COLO668 (cell line): ENCODE data around the gene CHCHD1.
"Not testable (repeated sequence)": the region's sequence is repeated elsewhere in the genome, so short reads cannot be mapped to it uniquely, and the experiment has no call there.

Source experiments
- DNase-seq: peaks from one replicate; lab custom pipeline; 2025; ENCODE audit not compliant: unreplicated experiment; lab: John Stamatoyannopoulos, UW

CHCHD1 gene

DNA sequence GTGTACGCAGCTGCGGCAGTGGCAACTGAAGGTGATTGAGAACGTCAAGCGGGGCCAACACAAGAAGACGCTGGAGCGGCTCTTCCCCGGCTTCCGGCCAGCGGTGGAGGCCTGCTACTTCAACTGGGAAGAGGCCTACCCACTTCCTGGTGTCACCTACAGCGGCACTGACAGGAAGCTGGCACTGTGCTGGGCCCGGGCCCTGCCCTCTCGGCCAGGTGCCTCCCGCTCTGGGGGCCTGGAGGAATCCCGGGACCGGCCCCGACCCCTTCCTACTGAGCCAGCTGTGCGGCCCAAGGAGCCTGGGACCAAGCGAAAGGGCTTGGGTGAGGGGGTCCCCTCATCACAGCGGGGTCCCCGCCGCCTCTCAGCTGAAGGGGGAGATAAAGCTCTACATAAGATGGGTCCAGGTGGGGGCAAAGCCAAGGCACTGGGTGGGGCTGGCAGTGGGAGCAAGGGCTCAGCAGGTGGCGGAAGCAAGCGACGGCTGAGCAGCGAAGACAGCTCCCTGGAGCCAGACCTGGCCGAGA is 10.1 kb downstream of the CHCHD1 start:
- DNase-seq = no peak

DNA sequence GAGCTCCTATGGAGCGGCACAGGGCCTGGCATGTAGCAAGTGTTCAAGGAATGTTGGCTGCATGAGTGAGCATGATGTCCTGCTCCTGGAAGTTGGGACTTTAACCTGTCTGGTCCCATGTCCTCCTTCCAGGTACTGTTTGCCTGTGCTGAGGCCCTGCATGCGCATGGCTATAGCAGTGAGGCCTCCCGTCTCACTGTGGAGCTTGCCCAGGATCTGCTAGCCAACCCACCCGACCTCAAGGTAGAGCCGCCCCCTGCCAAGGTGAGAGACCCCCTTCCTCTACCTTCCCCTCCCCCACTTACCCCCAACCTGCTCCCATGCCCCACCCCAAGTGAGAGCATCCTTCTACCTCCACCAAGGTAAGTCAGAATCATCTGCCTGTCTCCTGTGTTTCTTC is 11.6 kb downstream of the CHCHD1 start:
- DNase-seq = no peak

DNA sequence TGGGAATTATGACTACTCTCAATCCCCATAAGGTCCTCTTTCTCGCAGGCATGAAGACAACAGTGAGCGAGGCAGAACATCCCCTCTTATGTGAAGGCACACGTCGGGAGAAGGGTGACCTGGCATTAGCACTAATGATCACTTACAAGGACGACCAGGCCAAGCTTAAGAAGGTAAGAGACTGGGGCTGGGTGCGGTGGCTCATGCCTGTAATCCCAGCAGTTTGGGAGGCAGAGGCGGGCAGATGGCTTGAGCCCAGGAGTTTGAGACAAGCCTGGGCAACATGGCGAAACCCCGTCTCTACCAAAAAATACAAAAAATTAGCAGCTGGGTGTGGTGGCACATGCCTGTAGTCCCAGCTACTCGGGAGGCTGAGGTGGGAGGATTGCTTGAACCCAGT is 13.6 kb downstream of the CHCHD1 start:
- DNase-seq = not testable (repeated sequence)

DNA sequence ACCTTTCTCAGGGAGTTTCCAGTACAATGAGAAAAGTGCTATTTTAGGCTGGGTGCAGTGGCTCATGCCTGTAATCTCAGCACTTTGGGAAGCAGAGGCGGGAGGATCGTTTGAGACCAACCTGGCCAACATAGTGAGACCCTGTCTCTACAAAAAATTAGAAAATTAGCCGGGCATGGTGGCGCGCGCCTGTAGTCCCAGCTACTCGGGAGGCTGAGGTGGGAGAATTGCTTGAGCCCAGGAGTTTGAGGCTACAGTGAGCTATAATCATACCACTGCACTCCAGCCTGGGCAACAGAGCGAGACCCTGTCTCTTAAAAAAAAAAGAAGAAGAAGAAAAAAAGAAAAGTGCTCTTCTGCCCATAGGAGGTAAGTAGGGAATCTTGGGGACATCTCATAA is 14.2 kb downstream of the CHCHD1 start:
- not testable (repeated sequence) for DNase-seq

DNA sequence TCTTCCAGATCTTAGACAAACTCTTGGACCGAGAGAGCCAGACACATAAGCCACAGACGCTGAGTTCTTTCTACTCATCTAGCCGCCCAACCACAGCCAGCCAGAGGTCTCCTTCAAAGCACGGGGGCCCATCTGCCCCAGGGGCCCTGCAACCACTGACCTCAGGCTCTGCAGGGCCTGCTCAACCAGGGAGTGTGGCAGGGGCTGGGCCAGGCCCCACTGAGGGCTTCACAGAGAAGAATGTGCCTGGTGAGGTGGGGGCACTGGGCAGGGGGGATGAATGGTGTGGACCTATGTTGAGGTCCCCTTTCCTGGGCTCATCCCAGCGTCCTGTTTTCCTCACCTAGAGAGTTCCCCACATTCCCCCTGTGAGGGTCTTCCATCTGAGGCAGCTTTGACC is 14.9 kb downstream of the CHCHD1 start:
- DNase-seq = no peak

DNA sequence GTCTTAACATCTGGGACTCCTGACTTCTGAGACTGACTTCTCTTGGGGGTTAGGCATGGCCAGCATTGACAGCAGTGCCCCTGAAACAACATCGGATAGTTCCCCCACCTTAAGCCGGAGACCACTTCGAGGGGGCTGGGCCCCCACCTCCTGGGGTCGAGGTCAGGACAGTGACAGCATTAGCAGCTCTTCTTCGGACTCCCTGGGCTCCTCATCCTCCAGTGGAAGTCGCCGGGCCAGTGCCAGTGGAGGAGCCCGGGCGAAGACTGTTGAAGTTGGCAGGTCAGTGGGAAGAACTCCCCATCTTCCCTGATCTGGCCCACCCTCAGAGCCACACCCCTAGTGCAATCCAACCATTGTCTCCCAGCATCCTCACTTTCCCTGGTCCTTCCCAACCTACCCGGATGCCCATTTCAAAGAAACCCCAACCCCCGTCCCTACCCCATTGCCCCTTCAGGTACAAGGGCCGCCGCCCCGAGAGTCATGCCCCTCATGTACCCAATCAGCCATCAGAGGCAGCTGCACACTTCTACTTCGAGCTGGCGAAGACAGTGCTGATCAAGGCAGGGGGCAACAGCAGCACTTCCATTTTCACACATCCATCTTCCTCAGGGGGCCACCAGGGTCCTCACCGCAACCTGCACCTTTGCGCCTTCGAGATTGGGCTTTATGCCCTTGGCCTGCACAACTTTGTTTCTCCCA is 15.6 kb downstream of the CHCHD1 start:
- DNase-seq = no peak

DNA sequence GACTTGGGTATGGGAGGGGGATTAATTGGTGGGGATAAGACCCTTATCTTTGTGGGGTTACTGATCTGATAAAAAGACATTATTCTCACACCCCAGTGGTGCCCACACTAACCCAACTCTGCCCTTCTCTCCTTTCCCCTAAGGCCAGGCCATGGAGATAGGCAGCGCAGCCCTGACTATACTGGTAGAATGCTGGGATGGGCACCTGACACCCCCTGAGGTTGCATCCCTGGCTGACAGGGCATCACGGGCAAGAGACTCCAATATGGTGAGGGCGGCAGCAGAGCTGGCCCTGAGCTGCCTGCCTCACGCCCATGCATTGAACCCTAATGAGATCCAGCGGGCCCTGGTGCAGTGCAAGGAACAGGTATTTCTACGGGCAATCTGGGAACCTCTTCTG is 16.2 kb downstream of the CHCHD1 start:
- no peak for DNase-seq

DNA sequence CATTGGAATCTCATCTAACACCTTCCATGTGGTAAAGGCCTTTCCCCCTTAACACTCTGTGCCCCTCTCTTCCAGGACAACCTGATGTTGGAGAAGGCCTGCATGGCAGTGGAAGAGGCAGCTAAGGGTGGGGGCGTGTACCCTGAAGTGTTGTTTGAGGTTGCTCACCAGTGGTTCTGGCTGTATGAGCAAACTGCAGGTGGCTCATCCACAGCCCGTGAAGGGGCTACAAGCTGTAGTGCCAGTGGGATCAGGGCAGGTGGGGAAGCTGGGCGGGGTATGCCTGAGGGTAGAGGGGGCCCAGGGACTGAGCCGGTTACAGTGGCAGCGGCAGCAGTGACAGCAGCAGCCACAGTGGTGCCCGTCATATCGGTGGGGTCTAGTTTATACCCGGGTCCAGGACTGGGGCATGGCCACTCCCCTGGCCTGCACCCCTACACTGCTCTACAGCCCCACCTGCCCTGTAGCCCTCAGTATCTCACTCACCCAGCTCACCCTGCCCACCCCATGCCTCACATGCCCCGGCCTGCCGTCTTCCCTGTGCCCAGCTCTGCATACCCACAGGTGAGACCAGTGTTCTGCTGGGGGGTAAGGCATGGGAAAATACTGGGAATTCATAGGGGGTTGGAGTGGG is 17.2 kb downstream of the CHCHD1 start:
- DNase-seq = no peak

DNA sequence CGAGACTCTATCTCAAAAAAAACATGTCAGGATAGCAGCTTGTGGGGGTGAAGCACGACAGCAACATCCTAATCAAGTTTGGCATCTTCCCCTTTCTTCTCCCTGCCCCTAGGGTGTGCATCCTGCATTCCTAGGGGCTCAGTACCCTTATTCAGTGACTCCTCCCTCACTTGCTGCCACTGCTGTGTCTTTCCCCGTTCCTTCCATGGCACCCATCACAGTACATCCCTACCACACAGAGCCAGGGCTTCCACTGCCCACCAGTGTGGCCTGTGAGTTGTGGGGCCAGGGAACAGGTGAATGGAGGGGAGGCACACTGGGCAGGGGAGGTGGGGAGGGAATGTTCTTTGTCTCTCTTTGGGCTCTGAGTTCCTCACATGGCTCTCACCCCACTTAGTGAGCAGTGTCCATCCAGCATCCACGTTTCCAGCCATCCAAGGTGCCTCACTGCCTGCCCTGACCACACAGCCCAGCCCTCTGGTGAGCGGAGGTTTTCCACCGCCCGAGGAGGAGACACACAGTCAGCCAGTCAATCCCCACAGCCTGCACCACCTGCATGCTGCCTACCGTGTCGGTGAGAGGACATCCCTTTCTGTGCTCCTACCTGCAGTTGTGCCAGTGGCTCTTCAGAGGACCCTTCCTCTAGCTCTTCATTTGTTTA is 18.2 kb downstream of the CHCHD1 start:
- no peak for DNase-seq

DNA sequence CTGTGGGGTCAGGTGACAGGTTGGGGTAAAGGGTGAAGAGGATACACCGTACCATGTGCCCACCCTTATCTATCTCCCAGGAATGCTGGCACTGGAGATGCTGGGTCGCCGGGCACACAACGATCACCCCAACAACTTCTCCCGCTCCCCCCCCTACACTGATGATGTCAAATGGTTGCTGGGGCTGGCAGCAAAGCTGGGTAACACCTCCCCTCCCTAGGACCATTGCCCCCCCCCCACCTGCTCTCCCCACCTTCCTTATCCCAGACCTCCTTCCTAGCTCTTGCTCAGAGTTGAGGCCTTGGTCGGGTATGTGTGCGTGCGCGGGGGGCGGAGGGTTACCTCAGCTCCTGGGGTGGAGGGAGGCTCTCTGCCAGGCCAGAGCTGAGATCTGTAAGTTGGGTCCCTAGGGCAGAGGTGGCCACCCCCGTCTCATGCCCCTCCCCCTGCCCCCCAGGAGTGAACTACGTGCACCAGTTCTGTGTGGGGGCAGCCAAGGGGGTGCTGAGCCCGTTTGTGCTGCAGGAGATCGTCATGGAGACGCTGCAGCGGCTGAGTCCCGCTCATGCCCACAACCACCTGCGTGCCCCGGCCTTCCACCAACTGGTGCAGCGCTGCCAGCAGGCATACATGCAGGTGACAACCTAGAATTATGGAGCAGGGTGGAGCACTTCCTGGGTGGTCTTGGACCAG is 18.9 kb downstream of the CHCHD1 start:
- DNase-seq = no peak

DNA sequence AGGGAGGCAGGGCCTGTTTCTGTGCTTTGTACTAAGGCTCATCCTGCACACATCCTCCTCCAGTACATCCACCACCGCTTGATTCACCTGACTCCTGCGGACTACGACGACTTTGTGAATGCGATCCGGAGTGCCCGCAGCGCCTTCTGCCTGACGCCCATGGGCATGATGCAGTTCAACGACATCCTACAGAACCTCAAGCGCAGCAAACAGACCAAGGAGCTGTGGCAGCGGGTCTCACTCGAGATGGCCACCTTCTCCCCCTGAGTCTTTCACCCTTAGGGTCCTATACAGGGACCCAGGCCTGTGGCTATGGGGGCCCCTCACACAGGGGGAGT is 19.4 kb downstream of the CHCHD1 start:
- DNase-seq = no peak

DNA sequence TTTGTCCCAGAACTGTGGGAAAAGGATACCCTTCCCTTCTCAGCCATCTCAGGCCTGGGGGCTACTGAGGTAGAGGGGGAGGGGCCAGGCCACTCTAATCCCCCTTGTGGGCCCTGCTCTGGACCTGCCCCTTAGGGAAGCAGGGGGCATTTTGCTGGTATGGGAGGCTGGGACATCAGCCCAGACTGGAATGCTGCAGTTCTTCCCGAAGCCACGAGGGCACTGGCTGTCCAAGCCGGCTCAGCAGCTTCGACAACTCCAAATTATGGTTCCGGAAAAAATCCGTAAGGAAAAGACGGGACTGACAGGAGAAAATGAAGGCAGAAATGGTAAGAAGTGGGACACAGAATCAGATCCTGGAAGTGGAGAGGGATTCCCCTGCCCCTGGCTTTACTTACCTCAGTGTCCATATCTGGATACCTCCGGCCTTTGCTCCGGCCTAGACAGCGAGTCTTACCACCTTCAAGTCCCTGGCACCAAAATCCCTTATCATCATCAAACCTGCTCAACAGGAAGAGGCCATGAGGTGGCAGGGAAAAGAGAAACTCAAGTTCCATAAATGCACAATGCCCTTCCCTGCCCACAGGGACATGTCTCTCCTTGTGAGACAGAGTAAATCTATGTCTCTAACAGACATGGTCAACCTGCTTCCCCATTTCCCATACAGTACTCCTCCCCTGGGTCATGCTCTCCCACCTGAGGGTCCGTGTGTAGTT is 20.6 kb downstream of the CHCHD1 start:
- no peak for DNase-seq

DNA sequence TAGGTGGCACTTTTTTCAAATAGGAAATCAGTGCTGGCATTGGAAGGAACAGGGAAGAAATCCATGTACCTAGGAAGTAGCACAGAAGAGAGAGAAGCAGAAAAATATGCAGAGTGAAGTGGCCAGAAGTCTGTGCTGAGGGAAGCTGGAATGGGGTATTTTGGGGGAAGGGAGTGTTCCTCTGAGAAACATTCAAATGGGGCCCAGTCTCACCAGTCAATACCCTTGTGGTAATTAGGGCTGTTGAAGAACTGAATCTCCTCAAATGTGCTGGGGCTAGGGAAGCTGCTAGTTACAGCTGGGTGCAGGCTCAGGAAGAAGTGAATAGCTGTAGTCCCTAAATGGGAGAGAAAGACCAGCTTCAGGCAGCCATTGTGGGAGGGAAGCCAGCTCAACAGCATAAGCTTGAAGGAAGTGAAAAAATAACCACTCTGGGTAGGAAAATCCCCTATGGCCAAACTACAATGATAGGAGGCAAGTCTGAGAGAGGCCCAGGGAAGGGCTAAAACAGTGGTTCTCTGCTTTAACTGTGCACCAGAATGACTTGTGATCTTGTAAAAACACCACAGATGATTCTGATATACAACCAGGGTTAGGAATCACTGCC is 21.9 kb downstream of the CHCHD1 start:
- DNase-seq = no peak

DNA sequence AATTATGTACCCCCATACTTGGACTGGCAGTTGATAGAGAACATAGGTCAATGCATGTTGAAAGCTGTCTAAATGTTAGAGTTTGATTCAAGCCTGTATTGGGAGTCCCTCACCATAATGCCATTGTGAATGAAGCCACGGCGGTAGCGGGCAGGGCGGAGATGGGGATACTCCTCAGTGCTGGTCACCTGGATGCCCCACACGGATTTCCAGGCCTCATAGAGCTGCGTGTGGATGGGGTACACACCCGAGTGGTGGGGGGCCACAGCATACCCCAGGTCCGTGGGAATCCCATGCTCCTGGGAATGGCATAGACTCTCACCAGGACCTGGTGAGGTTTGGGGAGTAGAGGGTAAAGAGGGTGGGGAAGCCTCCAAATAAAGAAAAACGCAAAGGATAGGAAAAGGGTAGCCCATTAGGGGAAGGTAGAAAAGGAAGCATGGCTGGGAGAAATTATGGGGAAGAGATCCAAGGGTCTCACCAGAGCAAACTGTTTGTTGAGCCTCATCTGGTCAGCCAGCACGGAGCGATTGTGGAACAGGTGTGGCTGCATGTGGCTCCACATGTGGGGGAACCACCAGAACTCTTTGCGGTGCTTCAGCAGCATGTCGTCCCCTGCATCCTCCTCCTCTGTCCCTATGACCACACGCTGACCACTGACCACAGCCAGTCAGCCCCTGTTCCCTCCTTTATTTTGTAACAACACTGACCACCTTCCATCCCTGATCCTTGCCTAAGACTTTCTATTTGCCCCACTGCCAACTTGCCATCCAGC is 24.5 kb downstream of the CHCHD1 start:
- DNase-seq = no peak

DNA sequence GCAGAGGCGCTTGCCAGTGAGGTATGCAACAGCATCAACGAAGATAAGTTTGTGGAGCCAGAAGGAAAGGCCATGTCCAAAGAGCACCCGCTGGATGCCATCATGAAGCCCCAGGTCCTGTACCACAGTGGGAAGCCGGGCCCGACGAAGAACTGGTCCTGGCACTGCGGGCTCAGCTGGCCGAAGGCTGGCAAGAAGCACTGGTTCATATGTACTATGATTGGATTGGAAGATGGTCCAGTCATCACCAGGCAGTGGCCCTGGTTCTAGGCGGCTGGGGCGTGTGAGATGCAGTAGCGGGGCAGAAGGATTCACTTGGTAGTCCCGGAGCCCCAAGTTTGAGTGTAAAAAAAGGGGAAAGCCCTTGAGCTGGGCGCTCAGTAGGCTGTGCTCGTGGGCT is 25.6 kb downstream of the CHCHD1 start:
- DNase-seq = no peak

DNA sequence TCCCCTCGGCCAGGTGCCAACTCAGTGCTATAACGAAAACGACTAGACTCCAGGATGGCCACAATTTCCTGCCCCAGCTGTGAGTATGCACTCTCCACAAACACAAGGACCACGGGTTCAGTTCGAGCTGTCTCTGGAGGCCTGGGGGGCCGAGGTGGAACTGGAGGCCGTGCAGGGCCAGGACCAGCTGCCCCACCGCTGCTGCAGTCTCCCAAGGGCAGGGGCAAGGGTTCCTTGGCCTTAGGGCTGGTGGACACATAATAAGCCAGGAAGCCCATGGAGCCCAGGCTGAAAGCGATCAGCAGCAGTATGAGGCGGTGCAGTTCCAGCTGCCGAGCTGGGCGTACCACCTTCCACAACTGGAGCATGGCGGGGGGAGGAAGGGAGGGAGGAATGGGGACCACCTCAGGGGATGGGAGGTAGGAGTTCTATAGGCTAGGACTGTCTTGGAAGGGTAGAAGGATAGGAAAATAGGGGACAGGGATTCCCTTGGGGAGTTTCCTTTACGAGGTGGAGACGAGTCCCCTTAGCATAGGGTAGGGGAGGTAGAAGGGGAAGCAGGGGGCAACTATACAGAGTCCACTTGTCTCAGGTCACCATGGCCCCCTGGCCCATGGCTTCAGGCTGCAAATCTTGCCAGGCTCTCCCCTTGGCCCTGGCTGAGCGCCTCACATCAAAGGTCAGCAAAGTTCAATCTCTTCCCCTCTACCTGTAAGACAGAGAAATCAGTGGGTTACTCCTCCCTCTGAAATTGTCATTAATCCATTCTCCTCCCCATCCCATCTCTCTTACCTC is 26.4 kb downstream of the CHCHD1 start:
- no peak for DNase-seq

DNA sequence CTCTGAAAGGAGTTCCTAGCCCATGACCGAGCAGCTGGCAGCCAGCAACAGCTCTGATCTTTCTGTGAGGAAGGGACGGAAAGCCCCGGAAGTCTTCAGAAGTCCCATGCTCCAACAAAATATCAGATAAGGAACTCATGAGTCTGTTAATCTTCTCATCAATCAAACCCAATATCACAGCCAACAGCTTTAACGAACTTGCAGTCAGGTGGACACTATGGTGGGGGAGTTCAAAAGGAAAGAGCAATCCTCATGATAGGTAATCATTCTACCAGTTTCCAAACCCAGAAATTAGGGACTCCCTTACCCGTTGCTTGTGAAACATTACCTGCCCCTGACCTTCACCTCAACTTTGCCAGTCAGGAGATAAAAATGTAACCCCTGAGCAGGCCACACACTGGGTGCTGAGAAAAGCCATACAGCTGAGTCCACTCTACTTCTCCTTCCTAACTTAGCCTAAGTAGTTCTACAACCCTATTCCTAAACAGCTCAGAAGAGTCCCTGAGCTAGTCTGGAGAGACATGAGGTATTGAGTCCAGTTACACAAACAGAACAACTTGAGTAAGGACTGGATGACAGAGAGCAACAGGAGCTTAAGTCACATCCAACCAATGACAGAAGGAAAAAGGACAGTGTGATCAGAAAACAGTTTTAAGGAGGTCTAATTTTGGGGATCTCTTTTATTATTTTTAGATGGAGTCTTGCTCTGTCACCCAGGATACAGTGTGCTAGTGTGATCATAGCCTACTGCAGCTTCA is 27.4 kb downstream of the CHCHD1 start:
- DNase-seq = no peak

DNA sequence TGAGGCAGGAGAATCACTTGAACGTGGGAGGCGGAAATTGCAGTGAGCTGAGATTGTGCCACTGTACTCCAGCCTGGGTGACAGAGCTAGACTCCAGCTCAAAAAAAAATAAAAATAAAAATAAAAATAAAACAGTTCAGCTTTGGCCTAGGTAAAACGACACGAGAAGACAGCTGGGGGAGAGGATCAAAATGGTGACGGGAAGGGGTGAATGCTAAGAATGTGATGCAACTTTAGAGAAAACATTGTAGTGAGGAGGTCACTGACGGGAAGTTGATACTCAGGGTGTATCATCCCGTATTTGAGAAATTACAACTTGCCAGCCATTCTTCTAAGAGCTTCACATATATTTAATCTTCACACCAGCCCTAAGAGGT is 28.5 kb downstream of the CHCHD1 start:
- DNase-seq = no peak
